ENCODE results near the gene FNBP1L.
"Not testable (repeated sequence)": the region's sequence is repeated elsewhere in the genome, so short reads cannot be mapped to it uniquely, and the experiment has no call there.

FNBP1L gene

DNA sequence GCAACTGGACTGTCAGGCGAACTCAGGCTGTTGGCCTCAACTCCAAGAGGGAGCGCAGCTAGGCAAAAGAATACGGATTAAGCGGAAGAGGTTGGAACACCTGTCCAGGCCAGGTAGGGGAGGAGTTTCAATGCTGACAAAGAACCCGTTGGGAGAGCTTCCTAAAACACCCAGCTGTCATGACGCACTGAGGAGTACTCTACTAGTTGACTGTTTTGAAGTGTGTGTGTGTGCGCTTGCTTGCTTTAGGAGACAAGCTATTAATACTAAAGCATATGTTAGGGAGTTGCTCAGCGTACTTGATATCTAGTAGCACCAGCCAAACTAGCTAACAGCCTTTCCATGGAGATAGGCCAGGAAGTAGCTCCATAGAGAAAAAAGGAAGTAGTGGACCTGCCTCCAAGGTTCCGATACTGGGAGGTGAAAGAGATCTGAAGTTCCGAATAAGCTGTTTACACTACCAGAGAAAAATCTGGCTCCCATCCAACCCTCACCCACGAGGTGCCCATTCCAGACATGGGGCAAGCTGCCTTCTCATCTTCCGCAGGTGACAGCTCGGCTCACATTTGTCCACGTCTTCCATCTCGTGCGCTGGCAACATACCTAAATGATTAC, 974 bp upstream of the FNBP1L start:
- peak; percentile 13 for DNase-seq

DNA sequence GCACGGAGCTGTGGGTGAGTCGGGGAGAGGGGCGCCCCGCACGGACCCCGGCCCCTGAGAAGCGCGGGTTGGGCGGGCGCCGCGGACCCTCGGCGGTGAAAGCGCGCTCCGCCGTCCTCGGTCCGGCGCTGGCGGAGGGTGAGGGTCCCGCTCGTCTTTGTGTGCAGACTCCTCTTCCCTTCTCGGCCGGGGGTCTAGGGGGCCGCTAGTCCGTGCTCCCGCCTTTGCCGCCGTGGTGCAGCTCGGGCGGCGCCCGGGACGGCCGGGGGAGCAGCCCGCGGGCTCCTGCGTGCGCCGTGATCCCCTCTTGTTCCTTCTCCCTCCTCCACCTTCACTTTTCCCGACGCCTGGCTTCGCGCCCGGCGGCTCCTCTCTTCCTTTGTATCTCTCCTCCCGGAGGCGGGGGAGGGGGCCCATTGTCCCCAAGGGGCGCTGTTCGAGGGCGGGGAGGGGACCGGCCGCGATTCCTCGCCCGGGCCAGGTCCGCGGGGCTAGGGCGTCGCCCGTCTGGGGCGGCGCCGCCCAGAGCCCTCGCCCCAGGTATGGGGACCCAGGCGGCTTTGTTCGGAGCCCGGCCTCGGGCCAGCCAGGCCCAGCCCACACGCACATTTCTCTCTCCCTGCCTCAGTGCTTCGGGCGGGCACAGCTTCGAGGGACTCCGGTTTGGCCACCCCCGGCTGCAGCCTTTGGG, 519 bp downstream of the FNBP1L start:
- peak; percentile 4 for DNase-seq

DNA sequence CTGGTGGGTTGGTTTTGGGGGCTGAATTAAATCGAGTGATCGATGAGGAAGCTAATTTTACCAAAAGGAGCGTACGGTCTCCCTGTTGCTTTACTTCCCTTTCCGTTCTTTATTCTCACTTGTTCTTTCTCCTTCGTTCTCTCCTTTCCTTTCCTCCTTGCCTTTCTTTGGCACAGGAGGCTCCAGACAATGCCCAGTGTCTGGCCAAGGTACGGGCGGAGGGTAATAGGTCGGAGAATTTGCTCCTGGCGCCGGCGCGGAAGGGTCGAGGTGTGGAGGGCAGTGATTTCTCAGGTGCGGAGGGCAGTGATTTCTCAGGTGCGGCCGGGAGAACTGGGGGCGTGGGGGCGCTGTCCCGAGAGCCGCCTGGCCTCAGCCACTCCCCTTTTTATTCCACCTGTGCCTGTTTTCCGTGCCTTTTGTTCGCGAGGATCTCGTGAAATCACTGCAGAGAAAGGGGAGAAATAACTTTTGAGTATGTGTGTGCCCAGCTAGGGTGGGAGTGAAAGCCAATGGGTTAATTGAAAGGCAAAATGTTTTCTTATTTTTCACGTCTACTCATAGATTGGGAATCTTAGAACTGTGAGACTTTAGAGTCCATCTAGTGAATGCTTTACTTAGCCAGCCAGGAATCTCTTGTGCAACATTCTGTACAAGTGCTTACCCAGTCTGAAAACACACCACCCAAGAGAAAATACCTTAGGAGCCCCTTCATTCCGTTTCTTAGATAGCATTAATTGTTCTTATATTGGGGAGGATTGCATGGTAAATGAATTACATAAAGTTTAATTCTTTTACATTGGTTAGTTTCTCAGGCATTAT, 1.3 kb downstream of the FNBP1L start:
- DNase-seq, result no peak

DNA sequence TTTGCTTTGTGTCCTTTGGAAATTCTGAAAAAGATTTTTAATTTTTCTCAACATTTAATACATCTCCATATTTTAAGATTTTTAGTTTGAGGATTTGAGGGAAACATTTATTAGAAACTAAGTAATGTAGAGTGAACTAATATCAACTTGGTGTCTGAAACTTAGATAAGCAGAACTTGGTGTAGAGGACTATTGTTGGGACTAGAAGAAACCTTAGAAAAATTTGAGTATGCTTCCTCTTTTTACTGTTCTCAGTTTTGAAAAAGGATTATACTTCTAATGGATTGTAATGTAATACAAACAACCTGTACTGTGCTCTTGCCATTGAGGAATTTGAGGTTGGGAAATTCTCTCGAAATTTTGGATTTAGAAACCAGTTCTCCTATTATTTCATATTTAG, 2.4 kb downstream of the FNBP1L start:
- no peak for DNase-seq

DNA sequence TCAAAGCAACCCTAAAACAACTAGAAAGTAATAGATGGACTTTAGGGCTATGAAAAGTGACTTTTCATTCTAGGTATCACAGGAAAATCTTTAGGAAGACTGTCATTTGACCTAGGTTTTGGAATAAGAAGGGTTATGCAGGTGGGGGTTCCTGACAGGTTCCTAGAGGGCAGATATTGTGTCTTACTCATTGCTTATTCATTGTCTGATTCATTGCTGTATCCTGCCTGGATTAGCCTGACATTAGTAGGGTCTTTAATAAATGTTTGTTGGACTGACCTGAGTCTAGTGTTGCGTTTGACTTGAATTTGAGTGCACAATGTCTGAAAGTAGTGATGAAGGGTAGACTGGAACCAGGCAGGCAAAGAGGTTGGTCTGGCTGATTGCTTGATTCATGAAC, 6.0 kb downstream of the FNBP1L start:
- DNase-seq, result no peak

DNA sequence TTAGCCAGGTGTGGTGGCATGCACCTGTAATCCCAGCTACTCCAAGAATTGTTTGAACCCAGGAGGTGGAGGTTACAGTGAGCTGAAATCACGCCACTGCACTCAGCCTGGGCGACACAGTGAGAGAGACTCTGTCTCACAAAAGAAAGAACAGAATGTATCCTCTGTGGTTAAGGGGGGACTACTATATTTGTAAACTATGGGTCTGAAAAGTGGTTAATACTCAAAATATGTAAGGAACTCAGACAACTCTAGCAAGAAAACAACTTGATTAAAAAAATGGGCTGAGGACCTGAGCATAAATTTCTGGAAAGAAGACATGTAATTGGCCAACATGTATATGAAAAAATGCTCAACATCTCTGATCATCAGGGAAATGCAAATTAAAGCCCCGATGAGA, 11.2 kb downstream of the FNBP1L start:
- no peak for DNase-seq

DNA sequence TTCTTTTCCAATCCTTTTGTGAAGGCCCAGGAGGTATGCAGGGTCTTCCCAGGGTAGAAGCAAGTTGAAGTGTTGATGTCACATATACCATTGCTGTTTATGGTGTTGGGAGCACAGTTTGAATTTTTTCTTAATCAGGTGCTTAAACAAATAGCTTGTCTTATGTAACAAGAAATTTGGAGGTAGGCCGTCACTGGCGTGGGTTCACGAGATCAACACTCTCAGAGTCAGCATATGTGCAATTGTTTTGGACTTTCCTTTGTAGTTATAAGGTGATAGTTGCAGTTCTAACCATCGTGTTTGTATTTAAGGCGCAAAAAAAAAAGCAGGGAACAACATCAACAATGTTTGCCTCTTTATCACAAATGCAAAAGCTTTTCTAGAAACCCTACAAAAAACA, 13.3 kb downstream of the FNBP1L start:
- no peak for DNase-seq

DNA sequence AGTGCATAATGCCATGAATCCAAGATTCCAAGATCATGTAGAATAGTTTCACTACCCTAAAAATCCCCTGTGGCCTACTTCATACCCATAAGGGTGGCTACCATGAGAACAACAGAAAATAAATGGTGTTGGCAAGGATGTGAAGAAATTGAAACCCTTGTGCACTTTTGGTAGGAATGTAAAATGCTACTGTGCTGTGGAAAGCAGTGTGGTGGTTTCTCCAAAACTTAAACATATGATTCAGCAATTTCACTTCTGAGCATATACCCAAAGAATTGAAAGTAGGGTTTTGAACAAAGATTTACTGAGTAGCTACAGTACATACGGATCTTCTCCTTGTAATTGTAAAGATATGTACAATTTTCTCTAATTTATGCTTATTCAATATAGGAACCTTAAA, 16.0 kb downstream of the FNBP1L start:
- DNase-seq, result no peak

DNA sequence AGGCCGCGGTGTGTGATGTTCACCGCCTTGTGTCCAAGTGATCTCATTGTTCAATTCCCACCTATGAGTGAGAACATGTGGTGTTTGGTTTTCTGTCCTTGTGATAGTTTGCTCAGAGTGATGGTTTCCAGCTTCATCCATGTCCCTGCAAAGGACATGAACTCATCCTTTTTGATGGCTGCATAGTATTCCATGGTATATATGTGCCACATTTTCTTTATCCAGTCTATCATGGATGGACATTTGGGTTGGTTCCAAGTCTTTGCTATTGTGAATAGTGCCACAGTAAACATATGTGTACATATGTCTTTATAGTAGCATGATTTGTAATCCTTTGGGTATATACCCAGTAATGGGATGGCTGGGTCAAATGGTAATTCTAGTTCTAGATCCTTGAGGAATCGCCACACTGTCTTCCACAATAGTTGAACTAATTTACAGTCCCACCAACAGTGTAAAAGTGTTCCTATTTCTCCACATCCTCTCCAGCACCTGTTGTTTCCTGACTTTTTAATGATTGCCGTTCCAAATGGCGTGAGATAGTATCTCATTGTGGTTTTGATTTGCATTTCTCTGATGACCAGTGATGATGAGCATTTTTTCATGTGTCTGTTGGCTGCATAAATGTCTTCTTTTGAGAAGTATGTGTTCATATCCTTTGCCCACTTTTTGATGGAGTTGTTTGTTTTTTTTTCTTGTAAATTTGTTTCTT, 17.6 kb downstream of the FNBP1L start:
- not testable (repeated sequence) for DNase-seq

DNA sequence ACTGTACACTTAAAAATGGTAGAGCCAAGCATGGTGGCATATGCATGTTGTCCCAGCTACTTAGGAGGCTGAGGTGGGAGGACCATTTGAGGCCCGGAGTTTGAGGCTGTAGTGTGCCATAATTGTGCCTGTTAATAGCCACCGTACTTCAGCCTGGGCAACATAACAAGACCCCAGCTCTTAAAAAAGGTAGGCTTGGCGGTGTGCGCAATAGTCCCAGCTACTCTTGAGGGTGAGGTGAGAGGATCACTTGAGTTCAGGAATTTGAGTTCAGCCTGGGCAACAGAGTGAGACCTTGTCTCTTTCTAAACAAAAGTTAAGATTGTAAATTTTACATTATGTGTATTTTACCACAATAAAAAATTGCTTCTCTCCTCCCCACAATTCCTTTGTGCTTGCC, 19.7 kb downstream of the FNBP1L start:
- no peak for DNase-seq

DNA sequence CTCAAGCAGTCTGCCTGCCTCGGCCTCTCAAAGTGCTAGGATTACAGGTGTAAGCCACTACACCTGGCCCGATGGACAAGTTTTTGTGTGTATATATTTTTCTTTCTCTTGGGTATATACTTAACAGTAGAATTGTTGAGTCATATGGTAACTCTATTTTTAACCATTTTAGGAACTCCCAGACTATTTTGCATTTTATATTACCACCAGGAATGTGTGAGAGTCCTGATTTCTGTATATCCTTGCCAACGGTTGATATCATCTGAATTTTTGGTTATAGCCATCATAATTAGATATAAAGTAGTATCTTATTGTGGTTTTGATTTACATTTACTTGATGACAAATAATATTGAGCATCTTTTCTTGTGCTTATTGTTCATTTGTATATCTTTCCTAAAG, 20.7 kb downstream of the FNBP1L start:
- DNase-seq, result no peak

DNA sequence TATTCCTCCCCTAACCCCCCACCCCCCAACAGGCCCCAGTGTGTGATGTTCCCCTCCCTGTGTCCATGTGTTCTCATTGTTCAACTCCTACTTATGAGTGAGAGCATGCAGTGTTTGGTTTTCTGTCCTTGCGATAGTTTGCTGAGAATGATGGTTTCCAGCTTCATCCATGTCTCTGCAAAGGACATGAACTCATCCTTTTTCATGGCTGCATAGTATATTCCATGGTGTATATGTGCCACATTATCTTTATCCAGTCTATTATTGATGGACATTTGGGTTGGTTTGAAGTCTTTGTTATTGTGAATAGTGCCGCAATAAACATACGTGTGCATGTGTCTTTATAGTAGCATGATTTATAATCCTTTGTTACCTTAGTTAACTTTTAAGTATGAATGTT, 21.3 kb downstream of the FNBP1L start:
- not testable (repeated sequence) for DNase-seq

DNA sequence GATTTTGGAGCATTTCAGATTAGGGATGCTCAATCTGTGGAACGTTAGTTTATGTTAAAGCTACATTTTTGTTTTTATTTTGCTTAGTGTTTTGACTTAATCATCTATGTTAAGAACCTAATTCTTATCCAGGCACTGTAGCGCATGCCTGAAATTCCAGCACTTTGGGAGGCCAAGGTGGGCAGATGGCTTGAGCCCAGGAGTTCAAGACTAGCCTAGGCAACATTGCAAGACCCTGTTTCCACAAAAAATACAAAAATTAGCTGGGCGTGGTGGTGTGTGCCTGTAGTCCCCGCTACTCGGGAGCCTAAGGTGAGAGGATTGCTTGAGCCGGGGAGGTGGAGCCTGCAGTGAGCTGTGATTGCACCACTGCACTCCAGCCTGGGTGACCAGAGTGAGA, 23.4 kb downstream of the FNBP1L start:
- DNase-seq, result no peak

DNA sequence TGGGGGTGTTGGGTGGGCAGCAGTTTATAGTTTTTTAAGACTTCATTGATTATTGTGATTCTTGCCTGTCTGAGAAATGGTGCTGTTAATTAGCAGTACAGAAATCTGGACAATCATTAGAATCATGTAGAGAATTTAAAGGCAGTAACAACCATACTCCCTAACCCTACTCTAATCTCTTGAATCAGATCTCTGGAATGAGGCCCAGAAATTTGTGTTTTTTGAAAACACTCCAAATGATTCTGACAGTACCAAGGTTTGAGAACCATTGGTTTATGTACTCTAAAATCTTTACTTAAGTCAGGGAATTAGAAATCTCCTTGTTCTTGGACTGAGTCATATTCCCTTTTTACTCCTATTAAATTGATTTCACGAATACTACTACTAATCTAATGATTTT, 24.0 kb downstream of the FNBP1L start:
- DNase-seq, result no peak

DNA sequence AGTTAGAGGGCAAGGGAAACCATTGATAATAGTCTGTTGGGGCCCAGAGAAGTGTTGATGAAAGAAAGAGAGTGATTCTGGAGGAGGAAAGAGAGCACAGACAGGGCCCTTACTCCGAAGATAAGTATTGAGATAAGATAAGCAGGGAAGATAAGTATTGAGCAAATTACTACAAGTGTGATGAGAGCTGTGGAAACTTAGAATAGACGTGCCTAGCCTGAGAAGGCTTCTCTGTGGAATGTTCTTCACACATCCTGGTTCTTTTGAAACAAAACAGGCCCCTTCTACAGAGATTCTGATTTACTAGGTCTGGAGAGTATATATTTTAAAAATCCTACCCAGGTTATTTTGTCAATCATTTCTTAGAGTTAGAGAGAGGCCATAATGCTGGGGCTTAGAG, 26.4 kb downstream of the FNBP1L start:
- DNase-seq, result no peak

DNA sequence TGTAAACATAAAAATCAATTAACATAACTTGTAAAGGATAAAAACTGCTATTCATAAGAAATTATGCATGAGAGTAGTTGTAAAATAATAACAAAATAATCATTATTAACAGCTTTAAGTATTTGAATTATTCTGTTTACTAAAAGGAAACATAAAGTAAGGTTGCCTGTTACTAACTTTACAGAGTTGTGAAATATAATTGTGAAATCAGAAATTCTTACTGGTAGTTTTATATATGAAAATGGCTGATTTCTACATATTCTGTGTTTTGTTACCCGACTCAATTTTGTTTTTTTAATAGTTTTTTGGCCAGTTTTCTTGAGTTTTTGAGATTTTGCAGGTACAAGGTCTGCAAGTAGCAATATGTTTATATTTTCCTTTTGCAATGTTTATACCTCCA, 27.8 kb downstream of the FNBP1L start:
- DNase-seq, result no peak

DNA sequence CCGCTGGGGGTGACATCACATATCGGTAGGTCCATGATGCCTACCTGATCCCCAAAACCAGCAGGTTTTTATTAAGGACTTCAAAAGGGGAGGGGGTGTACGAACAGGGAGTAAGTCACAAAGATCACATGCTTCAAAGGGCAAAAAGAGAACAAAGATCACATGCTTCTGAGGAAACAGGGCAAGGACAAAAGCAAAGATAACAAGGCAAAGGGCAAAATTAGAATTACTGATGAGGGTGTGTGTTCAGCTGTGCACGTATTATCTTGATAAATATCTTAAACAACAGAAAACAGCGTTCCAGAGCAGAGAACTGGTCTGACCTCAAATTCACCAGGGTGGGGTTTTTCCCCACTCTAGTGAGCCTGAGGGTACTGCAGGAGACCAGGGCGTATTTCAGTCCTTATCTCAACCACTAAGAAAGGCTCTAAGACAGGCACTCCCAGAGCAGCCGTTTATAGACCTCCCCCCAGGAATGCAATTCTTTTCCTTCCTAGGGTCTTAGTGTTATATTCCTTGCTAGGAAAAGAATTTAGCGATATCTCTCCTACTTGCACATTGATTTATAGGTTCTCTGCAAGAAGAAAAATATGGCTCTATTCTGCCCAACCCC, 31.3 kb downstream of the FNBP1L start:
- DNase-seq, result not testable (repeated sequence)

DNA sequence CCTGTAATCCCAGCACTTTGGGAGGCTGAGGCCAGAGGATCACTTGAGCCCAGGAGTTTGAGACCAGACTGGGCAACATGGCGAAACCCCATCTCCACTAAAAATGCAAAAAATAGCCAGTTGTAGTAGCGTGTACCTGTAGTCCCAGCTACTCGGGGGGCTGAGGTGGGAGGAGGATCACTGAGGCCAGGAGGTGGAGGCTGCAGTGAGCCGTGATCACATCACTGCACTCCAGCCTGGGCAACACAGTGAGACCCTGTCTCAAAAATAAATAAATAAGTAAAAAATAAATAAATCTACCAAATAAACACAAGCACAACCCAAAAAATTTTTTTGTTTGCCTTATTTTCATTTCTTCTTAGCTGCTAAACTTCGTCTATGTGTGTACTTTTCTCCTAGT, 34.0 kb downstream of the FNBP1L start:
- not testable (repeated sequence) for DNase-seq

DNA sequence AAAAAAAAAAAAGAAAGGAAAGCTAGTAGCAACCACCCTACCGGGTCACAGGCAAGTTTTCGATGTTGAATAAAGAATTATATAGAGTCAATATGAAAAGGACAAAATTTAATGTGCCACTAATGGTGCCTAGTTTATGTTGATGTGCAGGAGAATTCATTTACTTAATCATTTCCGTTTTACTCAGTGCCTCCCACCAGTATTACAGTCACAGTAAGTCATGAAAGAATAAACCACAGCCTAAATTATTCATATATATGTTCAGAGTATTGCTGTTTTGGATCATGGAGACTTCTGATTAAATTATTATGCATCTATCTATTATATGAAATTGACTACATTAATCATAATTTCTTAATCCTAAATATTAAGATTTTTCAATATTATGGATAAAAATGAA, 35.3 kb downstream of the FNBP1L start:
- no peak for DNase-seq

DNA sequence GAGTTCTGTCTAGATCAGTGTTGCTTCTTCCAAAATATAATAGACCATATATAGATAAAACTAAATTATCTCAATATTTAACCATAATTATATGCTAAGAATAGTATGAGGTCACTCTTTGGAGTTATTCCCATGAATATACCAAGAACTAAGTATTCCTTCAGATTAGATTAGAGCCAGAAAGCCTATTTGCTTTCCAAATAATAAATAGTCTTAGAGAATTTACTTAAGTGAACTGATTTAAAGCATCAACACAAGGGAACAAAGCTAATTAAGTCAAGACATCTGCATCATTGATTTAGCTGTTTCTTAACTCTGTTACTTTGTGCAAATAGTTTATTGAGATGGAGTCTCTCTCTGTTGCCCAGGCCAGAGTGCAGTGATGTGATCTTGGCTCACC, 35.7 kb downstream of the FNBP1L start:
- DNase-seq, result no peak

DNA sequence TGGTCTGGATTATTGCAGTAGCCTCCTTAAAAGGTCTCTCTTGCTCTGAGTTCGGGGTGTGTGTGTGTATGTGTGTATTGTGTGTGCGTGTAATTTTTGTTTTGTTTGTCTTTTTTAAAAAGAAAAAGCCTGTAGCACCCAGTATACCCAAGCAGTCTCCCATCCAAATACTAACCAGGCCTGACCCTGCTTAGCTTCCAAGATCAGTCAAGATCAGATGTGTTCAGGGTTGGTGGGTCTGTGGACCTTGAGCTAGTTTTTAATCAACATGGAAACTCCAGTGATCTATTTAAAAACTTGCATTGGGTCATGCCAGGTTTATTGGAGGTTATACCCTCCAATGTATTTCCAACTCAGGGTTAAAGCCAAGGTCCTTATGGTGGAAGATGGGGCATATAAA, 40.3 kb downstream of the FNBP1L start:
- DNase-seq, result no peak

DNA sequence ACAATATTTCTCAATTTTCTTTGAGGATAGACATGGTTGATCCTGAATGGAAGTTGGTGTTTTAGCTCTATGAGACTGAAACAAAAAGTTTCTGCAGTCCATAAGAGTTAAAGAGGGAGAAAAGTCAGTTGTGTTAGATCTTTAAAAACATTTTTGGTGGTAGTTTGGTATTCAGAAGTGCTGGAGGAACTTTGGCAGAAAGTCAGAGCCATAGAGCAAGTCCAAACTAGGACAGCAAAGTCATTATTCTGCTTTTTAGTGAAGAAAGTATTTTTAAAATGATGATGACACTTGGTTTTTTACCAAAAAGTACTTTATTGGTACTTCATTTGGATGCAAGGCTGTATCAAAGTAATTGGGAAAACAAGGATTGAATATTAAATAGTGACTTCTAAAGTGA, 41.8 kb downstream of the FNBP1L start:
- DNase-seq, result no peak

DNA sequence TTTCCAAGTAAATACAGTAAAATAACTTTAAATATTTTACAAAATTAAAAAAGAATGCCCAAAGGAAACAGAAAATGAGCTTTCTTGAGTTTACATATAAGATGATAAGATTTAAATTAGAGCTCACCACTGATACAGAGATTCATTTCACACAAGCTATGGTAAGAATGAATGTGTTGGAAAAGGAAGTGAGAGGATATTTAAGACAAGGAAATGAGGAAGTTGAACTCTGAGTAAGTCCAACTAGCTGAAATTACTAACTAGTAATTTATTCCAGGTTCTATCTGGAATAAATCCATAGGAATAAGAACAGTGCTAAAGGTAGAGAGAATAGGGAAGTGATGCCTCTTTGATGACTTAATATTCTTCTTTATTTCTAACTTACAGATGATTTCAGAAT, 42.4 kb downstream of the FNBP1L start:
- DNase-seq, result no peak

Data from stimulated activated CD4-positive, alpha-beta T cell treated with anti-CD3 and anti-CD28 coated beads, Interleukin-12 subunit alpha, Interleukin-12 subunit beta, amount 100 ng/mL, for 4 hours (primary cell).